ENCODE measurements around the gene HSPA2. TPM values are rescaled to one million over a fixed set of nuclear protein-coding genes. Genes with fewer than 3 reads are reported as not detected.

The HSPA2 gene
- polyA plus RNA-seq, 1 donor from 2014 or later, result 0.25 TPM

- H3K4me3 ChIP-seq (ENCODE audit: low read length), result no peak overlapping the region
- H2AFZ ChIP-seq (ENCODE audit: low read depth, low read length), result no peak overlapping the region
- no peak overlapping the region for H3K27ac ChIP-seq (ENCODE audit: low read length)
- H3K9me3 ChIP-seq (ENCODE audit: low read length), result no peaks in the 10 kb centered on the region
- no peak overlapping the region for H3K4me2 ChIP-seq (ENCODE audit: low read length)
- no peaks in the 10 kb centered on the region for H4K20me1 ChIP-seq (ENCODE audit: insufficient read depth)
- no peaks in the 10 kb centered on the region for H3K36me3 ChIP-seq (ENCODE audit: insufficient read depth, low read length)
- peak; percentile 65 for TF ChIP-seq RAD21 (conservative IDR thresholded peaks at IDR 0.05)
- no peak for TF ChIP-seq EP300 (conservative IDR thresholded peaks at IDR 0.05; ENCODE audit: poor library complexity, severe bottlenecking)
- TF ChIP-seq SMC3 (conservative IDR thresholded peaks at IDR 0.05; ENCODE audit: poor library complexity), result peak; percentile 78
- peak; percentile 19 for TF ChIP-seq MXI1 (conservative IDR thresholded peaks at IDR 0.05; ENCODE audit: poor library complexity, severe bottlenecking)
- TF ChIP-seq POLR2AphosphoS5 (IDR thresholded peaks at IDR 0.05), result no peak
- TF ChIP-seq REST (IDR thresholded peaks at IDR 0.05; ENCODE audit: borderline replicate concordance), result no peak
- TF ChIP-seq CTCF (IDR thresholded peaks at IDR 0.05; ENCODE audit: poor library complexity, severe bottlenecking), result peak; percentile 79
- no peak for TF ChIP-seq TAF1 (IDR thresholded peaks at IDR 0.05; ENCODE audit: low read depth)
- H3K27me3 ChIP-seq (ENCODE audit: insufficient read depth, low read depth, low read length), result no peaks in the 10 kb centered on the region
- H3K9ac ChIP-seq (ENCODE audit: low read length), result no peak overlapping the region
- H3K9me2 ChIP-seq (ENCODE audit: insufficient read depth, low read length), result no peaks in the 10 kb centered on the region
- H3K79me2 ChIP-seq (replicated peaks; ENCODE audit: insufficient read depth, low read length), result peaks cover 76% of the 10 kb centered on the region
- no peaks in the 10 kb centered on the region for H3F3A ChIP-seq (ENCODE audit: insufficient read depth, low read length, poor library complexity, severe bottlenecking)
Measured at GRCh38 chr14:64510825-64511671, 29.5 kb upstream of the HSPA2 start.

GRCh38 chr14:64513271-64513670 lies 27.3 kb upstream of the HSPA2 start:
- TF ChIP-seq TAF1 (IDR thresholded peaks at IDR 0.05; ENCODE audit: low read depth) (no peak), REST (IDR thresholded peaks at IDR 0.05; ENCODE audit: borderline replicate concordance) (no peak), POLR2AphosphoS5 (IDR thresholded peaks at IDR 0.05) (no peak), EP300 (conservative IDR thresholded peaks at IDR 0.05; ENCODE audit: poor library complexity, severe bottlenecking) (no peak), RAD21 (conservative IDR thresholded peaks at IDR 0.05) (no peak), EZH2 (IDR thresholded peaks at IDR 0.05; ENCODE audit: borderline replicate concordance, insufficient read depth, low read length, poor library complexity, severe bottlenecking) (no peak), SMC3 (conservative IDR thresholded peaks at IDR 0.05; ENCODE audit: poor library complexity) (no peak), MXI1 (conservative IDR thresholded peaks at IDR 0.05; ENCODE audit: poor library complexity, severe bottlenecking) (no peak), CTCF (IDR thresholded peaks at IDR 0.05; ENCODE audit: poor library complexity, severe bottlenecking) (no peak)
- H3K79me2 ChIP-seq (replicated peaks; ENCODE audit: insufficient read depth, low read length), result peaks cover 63% of the 10 kb centered on the region
- no peak overlapping the region for H2AFZ ChIP-seq (ENCODE audit: low read depth, low read length)
- H3K27me3 ChIP-seq (ENCODE audit: insufficient read depth, low read depth, low read length), result no peaks in the 10 kb centered on the region
- H3K36me3 ChIP-seq (ENCODE audit: insufficient read depth, low read length), result no peaks in the 10 kb centered on the region
- no peaks in the 10 kb centered on the region for H3K9me3 ChIP-seq (ENCODE audit: low read length)
- no peak overlapping the region for H3K4me2 ChIP-seq (ENCODE audit: low read length)
- no peaks in the 10 kb centered on the region for H3K9me2 ChIP-seq (ENCODE audit: insufficient read depth, low read length)
- no peak overlapping the region for H3K4me3 ChIP-seq (ENCODE audit: low read length)
- no peaks in the 10 kb centered on the region for H4K20me1 ChIP-seq (ENCODE audit: insufficient read depth)
- no peaks in the 10 kb centered on the region for H3F3A ChIP-seq (ENCODE audit: insufficient read depth, low read length, poor library complexity, severe bottlenecking)
- H3K9ac ChIP-seq (ENCODE audit: low read length), result no peak overlapping the region
- H3K27ac ChIP-seq (ENCODE audit: low read length), result no peak overlapping the region
